Hindlimb muscle (tissue), 1 donor: Measurements from ENCODE around the gene ZNF891. TPM values are rescaled to one million over a fixed set of nuclear protein-coding genes. Genes with fewer than 3 reads are reported as not detected.

ENCODE experiments used
- DNase-seq: peaks from one replicate; pipeline ENCODE4 v3.0.0-alpha.2; 2013
- polyA plus RNA-seq: library from polyadenylated mRNA; unstranded; fragments of 120-200 nt; gene quantifications from one replicate; pipeline ENCODE4 v1.2.1, GENCODE V29; 2013; ENCODE audit not compliant: insufficient read length

ZNF891 gene
- 2.4 TPM for polyA plus RNA-seq

DNA sequence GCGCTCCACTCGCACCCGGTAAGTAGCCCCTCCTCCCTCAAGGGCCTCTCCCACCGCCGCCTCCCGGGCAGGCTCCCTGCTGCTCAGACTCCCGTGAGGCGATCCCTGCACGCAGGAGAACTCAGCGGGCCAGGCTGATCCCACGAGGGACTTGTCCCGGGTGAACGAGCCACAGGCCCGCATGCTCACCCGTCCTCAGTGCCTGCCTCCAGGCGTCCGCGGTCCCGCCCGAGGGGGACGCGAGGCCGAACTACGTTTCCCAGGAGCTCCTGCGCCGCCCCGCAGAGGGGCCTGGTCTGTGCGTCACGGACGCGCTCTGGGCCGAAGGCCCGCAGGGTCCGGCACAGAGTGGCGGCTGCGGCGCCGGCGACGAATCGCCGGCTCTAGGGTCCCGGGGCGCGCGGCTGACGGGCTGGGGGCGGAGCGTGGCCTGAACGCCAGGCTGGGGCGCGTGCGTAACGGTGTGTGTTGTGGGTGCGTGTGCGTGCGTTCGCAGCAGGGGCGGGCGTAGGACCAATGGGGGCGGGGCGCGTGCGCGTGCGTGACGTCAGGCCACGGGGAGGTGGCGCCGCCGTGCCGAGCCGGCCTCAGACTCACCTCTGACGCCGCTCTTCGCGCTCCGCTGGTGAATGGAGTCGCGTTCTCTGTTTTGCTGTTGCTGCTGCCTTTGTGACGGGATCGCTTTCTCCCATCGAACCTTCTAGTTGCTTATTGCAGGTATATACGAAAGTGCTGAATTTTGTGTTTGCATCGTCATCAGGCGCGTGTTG, at the start of gene ZNF891, which contains the start of gene ZNF10:
Gene ZNF891 (minus strand): TSS at position 237 of the 770 bp plus-strand sequence. CDS start 8,356 bp downstream, outside the sequence.
Gene ZNF10 (plus strand): TSS at position 590 of the 770 bp plus-strand sequence. CDS start 13,866 bp downstream, outside the sequence.
- peak; percentile 95 for DNase-seq

DNA sequence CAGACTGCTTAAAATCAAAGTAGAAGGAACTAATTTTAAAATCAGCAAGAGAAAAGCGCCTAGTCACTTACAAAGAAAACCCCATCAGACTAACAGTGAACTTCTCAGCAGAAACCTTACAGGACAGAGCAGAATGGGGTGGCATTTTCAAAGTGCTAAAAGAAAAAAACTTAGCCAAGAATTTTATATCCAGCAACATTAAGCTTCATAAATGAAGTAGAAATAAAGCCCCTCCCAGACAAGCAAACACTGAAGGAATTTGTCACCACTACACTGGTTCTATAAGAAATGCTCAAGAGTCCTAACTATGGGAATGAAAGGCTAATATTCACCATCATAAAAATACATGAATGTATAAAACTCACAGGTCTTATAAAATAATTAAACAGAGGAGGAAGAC, 44.8 kb upstream of the ZNF891 start:
- no peak for DNase-seq

DNA sequence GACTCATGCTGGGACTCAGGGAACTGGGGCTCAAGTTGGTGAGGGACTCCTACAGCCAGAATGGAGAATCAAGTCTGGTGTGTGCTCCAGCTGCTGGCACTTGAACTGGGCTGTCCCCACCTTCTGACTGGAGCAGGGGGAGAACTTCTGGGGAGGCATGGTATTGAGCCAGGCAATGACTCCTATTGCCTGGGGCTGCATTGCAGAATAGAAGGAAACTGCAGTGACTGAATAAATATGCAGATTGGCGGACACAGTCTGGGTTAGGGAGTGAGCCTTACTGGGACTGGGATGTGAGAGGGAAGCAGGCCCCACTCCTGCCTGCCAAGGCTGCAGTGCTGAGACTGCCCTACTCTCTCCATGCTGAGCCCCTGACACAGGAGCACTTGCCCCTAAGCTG, 42.4 kb upstream of the ZNF891 start:
- DNase-seq: no peak

DNA sequence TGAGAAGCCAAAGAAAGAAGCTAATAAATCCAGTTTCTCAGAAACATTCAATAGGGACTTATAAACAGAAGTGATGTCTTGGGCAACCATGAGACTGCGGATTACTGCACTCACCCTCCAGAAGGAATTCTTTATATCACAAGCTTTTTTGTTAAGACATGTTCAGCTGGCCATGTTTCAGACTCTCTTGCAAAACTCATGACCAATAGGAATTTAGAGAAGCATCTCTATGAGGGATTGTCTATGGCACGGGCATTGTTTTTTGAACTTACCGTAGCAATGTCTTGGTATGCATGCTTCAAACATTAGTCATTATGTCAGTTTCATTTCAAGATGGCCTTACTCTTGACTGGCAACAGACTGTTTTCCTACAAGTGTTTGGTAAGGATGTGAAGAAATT, 35.7 kb upstream of the ZNF891 start:
- DNase-seq: no peak

DNA sequence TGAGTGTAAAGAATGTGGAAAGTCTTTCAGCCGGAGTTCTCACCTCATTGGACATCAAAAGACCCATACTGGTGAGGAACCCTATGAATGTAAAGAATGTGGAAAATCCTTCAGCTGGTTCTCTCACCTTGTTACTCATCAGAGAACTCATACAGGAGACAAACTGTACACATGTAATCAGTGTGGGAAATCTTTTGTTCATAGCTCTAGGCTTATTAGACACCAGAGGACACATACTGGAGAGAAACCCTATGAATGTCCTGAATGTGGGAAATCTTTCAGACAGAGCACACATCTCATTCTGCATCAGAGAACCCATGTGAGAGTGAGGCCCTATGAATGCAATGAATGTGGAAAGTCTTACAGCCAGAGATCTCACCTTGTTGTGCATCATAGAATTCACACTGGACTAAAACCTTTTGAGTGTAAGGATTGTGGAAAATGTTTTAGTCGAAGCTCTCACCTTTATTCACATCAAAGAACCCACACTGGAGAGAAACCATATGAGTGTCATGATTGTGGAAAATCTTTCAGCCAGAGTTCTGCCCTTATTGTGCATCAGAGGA, 26.1 kb upstream of the ZNF891 start:
- DNase-seq: no peak

DNA sequence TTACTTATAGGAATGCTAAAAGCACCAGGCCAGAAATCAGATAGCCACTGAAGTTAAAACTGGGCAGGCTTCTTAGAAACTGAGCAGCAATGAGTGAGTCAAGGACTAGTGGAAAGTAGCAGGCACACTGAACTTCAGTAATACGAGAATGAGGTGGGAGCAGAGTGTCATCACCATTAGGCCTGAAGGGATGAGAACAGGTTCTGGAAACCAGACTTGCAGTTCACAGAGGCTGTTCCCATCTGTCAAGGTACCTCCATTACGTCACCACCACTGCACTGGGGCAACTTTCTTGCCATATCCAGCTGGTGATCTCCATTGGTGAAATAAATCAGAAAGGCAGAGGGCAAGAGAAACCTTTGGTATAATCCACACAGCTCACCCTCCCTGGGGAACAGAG, 15.9 kb upstream of the ZNF891 start:
- DNase-seq: no peak

DNA sequence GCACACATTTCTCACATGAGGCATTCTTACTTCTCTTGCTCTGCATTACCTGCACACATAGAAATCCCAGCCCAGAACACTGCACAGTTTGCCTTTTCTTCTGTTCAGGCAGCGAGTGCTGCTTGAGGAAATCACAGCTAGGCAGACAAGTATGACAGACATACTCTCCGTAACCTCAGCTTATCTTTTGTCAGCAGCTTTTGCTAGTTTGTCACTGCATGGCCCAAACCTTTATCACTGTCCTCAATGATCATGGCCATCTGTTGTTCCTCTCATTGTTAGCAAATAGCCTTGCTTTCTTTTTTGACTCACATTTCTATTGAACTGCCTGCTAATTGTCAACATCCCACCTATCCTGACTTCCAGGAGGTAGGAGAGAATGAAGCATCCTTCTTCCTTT, 5.7 kb upstream of the ZNF891 start:
- no peak for DNase-seq

DNA sequence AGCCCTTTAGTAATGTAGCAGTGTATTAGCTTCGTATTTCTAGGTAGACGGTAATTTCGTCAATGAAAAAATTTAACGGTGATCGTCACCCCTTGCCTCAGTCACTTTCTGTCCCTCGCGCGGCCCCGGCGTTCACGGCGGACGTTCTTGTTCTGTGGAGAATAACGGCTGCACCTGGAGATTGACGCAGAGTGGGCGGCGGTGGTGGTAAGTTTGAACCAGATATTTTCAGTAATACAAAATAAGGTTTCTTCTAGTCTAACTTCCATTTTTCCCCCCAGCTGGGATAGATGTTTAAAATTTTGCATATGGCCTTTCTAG, 694 bp upstream of the ZNF891 start:
- no peak for DNase-seq

DNA sequence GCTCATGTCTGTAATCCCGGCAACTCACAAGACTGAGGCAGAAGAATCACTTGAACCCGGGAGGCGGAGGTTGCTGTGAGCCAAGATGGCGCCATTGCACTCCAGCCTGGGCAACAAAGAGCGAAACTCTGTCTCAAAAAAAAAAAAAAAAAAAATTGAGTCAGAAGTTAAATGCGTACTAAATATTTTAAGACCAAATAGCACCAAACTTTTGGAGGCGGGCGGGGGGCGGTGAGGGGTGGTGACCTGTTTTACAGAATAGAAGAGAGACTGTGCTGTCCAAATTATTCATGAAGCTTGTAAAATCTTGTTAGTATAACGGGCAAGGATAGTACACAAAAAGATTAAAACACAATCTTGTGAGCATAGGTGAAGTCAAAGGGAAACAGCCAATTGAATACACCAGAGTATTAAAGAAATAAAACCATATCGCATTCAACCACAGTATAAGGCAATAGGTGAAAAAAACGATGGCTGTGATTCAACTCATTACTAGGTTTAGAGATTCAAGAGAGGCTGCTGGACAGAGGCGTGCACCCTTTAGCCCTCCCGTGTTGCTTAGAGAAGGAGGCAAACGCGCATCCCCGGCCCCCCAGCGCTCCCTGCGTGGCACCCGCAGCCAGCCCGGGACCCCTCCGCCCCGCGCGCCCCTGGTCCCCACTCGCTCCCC, 571 bp downstream of the ZNF891 start:
- no peak for DNase-seq

DNA sequence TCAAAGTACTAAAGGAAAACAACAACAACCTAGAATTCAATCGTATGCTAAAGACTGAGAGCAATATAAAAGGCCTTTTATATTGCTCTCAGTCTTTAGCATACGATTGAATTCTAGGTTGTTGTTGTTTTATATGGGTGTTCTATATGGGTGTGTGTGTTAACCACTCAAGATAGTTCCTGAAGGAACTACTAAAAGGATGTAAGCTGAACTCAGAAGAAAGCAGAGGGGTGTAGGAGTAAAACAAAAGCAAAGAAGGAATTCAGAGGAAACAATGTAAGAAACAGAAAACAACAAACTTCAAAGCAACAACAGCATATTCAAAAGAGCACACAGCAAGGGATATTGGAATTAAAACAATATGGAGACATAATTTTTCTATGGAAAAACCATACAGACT, 5.4 kb downstream of the ZNF891 start:
- DNase-seq: no peak

DNA sequence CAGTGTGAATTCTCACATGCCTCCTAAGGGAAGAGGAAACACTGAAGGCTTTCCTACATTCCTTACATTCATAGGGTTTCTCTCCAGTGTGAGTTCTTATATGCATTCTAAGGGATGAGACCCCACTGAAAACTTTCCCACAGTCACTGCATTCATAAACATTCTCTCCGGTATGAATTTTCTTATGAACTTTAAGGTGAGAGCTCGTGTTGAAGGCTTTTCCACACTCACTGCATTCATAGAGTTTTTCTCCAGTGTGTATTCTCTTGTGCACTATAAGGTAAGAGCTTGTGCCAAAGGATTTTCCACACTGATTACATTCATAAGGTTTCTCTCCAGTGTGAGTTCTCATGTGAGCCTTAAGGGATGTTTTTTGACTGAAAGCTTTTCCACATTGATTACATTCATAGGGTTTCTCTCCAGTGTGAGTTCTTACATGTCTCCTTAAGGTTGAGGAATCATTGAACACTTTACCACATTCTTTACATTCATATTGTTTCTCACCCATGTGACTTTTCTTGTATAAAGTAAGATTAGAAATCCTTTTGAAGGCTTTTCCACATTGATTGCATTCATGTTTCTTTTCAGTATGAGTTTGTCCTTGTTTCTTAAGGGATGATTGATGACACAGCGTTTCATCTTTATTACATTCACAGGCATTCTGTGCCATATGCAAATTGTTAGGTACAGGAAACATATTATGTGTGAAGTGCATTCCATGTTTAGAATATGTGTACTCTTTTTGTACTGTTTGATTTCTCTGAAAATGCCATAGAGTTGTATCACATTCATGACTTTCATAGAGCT, 9.5 kb downstream of the ZNF891 start:
- no peak for DNase-seq

DNA sequence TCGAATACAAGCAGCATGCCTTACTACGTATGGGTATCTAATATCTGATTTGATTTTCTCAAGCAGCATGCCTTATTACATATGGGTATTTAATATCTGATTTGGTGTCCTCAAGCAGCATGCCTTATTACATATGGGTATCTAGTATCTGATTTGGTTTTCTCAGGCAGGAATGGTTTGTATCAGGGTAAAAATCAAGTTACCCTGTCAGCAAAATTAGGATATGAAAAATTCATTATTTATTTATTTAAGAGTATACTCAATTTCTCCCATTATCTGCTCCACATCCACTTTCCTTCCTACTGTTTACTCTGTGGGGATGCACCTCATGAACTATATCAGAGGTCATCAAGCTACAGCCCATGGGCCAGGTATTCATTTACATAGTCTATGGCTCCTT, 21.9 kb downstream of the ZNF891 start:
- DNase-seq: no peak

DNA sequence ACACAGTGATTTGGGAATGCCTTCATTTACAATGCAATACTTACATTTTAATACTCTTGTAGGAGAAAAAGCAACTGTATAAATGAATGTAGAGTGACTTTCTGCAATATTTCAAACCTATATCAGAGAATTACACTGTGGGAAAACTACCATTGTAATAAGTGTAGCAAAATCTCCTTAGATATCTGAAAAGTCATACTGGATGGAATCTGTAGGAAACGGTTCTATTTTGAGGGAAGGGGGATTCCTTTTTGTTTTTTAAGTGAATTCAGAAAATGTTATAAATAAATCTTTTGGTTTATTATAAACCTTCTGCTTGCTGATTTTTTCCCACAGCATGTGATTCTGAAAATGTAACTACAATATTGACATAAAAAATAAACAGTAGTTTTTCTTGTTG, 23.0 kb downstream of the ZNF891 start:
- no peak for DNase-seq

DNA sequence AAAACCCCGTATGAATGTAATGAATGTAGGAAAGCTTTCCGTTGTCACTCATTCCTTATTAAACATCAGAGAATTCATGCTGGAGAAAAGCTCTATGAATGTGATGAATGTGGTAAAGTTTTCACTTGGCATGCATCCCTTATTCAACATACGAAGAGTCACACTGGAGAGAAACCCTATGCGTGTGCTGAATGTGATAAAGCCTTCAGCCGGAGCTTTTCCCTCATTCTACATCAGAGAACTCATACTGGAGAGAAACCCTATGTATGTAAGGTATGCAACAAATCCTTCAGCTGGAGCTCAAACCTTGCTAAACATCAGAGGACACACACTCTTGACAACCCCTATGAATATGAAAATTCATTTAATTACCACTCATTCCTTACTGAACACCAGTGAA, 23.8 kb downstream of the ZNF891 start:
- DNase-seq: no peak

DNA sequence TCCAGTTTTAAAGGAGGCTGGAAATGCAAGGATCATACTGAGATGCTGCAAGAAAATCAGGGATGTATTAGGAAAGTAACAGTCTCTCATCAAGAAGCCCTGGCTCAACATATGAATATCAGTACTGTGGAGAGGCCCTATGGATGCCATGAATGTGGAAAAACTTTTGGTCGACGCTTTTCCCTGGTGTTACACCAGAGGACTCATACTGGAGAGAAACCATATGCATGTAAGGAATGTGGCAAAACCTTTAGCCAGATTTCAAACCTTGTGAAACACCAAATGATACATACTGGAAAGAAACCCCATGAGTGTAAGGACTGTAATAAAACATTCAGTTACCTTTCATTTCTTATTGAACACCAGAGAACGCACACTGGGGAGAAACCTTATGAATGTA, 24.5 kb downstream of the ZNF891 start:
- no peak for DNase-seq

DNA sequence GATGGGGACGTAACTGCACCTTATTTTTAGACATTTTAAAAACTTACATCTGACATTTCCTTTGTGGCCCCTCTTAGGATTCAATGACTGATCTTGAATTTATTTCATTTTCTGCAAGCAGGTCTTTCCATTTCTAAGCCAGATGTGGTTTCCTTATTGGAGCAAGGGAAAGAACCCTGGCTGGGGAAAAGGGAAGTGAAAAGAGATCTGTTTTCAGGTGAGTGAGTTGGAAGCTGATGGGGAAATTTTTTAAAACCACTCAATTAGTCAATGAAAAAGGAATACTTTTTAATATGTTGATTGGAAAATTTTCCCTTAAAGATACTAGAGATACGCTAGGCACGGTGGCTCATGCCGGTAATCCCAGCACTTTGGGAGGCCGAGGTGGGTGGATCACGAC, 46.7 kb downstream of the ZNF891 start:
- DNase-seq: no peak

DNA sequence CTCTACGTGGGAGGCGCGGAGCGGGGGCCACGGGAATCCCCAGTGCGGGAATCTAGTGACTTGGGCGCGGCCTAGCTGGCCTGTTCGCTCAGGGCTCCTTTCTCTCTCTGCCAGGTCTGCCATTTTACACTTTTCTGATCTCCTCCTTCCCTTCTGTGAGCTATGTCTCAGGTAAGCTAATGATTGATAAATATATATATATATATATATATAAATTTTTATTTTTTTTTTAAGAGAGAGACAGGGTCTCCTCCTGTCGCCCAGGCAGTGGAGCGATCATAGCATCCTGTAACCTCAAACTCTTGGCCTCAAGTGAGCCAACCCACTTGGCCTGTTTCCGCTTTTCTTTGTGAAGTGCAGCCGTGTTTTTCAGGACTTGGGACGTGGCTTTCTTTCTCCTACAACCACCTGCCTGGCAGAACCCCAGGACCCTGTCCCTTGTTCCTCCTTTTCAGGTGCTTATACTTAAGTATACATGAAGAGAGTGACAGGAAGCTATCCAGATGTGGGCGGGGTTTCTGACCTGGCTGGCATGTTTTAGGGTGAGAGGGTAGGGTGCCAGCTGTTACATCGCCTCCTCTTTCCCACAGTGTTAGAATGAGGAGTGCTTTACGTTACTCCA, 48.8 kb downstream of the ZNF891 start:
- peak; percentile 11 for DNase-seq

DNA sequence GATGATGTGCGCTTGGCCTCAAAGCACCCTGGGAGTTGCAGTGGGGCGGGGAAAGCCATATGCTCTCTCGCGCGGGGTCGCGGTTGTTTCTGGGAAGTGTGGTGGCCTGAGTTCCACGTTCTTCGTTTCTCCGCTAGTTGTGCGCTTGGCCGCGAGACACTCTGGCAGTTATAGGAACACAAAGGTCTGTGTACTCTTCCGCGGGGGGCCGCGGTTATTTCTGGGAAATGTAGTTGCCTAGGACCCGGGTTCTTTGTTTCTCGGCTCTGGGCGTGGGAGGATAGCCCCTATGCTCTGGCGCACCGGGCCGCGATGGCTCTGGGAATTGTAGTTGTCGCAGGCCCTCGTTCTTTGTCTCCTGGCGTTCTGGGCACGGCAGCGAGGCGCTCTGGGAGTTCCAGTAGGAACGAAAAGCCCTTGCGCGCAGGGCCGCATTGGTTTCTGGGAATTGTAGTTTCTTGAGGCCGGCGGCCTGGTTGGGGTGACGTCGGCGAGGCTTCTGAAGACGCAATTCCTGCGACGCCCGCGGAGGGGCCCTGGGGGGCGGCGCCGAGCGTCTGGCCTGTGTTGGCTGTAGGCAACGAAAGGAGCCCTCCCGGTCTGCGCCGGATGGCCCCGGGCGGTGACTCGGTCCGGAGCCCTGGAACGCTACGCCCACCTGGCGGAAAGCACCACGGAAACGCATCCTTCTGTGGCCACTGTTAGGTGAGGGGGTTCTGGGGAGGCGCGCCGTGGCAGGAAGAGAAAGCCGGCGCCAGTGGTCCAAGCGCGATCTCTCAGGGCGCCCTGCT, 49.5 kb downstream of the ZNF891 start, which contains the start of gene ZNF140:
Gene ZNF140 (plus strand): TSS at position 556 of the 791 bp plus-strand sequence. CDS start 398 bp downstream, outside the sequence.
- DNase-seq: peak; percentile 98

DNA sequence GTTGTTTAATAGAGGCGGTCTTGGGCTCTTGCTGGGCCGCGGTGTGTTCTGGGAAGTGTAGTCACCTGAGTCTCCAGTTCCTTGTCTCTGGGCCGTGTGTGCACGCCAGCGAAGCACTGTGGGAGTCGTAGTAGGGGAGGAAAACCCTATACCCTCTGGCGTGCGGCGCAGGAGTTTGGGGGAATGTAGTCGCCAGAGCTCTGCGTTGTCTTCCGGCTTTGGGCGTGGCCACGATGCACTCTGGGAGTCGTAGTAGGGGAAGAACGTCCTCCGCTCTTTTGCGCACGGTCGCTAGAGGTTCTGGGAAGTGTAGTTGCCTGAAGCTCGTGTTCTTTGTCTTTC, 50.1 kb downstream of the ZNF891 start:
- peak; percentile 99 for DNase-seq

DNA sequence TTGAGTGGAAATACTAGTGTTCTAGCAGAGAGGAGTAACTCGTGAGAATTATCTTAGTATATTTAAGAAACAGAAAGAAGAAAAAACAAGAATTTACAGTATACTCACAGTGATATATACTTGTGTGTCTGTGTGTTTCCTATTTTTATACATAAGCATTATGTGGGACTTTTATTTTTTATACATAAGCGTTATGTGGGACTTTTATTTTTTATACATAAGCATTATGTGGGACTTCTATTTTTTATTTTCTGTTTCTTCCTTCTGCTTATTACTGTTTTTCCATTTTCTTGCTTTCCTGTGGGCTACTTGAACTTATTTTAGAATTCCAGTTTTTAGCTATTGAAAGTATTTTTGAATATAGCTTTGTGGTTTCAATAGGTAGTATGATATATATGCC, 56.2 kb downstream of the ZNF891 start:
- DNase-seq: no peak

DNA sequence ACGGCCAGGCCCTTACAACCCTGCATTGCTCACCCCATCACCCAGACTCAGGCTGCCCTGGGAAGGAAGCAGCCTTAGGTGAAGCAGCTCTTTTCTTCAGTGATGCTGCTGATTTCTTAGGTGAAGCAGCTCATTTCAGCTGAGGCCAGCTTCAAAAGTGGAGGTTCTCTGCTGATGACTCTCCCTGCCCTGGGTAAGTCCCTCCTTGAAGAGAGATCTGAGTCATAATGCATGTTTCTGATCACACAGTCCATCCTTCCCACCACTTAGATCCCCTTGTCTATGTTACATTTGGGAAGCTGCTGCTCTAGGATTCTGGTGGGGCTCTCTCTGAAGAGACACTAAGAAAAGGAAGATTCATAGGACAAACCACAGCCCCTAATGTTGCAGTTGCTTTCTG, 66.5 kb downstream of the ZNF891 start:
- no peak for DNase-seq

DNA sequence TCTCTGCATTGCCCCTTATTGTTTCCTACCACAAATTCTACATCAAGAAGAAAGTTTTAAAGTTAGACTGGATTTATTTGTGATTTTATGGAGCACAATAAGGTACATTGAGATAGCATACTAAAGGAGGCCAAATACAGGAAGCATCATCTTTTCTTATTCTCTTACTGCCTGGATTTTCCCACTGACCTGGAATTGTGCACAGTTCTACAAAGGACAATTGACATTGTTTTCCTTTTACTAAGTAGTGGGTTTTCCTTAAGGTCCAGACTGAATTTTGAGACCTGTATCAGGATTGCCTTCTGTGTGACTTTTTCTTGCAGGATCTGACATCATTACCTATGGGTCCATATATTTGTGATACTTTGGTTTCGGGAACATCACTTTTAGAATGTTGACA, 68.1 kb downstream of the ZNF891 start:
- DNase-seq: no peak
